ENCODE results near the gene CPNE7. TPM values are rescaled to one million over a fixed set of nuclear protein-coding genes. Genes with fewer than 3 reads are reported as not detected.

CPNE7 gene
- total RNA-seq, 4 donors from 2014 or later, result 0.44 to 1.1 TPM; not detected in 2

- DNase-seq, result no peak
- WGBS, 2 donors, result 81 to 90% methylated on average over 12 of the region's 19 CpGs
Measured at GRCh38 chr16:89596957-89597649, 21.5 kb downstream of the CPNE7 start.

GRCh38 chr16:89598199-89598598 is 22.6 kb downstream of the CPNE7 start:
- WGBS, 2 donors, result 48 to 100% methylated on average over 2 to 4 of the region's 14 CpGs
- H3K4me1 ChIP-seq, result peaks cover 0 to 9% of the 10 kb centered on the region in 2 donors
- TF ChIP-seq CTCF (IDR thresholded peaks at IDR 0.05), result no peak
- no peak for DNase-seq
- no peak overlapping the region for H3K27ac ChIP-seq
- H3K9me3 ChIP-seq, result no peaks in the 10 kb centered on the region
- no peaks in the 10 kb centered on the region for H3K36me3 ChIP-seq
- intact Hi-C loops (cut with DNase I), result no loop called here
- H3K27me3 ChIP-seq, result no peaks in the 10 kb centered on the region
- H3K4me3 ChIP-seq (replicated peaks in 1 of 3), result no peak overlapping the region

More at GRCh38 chr16:89596957-89597649, 21.5 kb downstream of the CPNE7 start:
- TF ChIP-seq POLR2A (IDR thresholded peaks at IDR 0.05), result no peak
- TF ChIP-seq CTCF (IDR thresholded peaks at IDR 0.05), result no peak
- H3K4me3 ChIP-seq (replicated peaks in 1 of 3), result no peak overlapping the region
- no peaks in the 10 kb centered on the region for H3K36me3 ChIP-seq
- H3K27ac ChIP-seq, result no peak overlapping the region
- intact Hi-C loops (cut with DNase I), result no loop called here
- H3K4me1 ChIP-seq, result peaks cover 0 to 1% of the 10 kb centered on the region in 2 donors
- H3K9me3 ChIP-seq, result no peaks in the 10 kb centered on the region
- H3K27me3 ChIP-seq, result no peaks in the 10 kb centered on the region

- intact Hi-C loops (cut with DNase I), result no loop called here
- no peaks in the 10 kb centered on the region for H3K27me3 ChIP-seq
- WGBS, 2 donors, result 23 to 28% methylated on average over 2 to 5 of the region's 8 CpGs
- peaks cover 0 to 9% of the 10 kb centered on the region in 2 donors for H3K4me1 ChIP-seq
- no peak for TF ChIP-seq POLR2A (IDR thresholded peaks at IDR 0.05)
- no peak for TF ChIP-seq CTCF (IDR thresholded peaks at IDR 0.05)
- H3K4me3 ChIP-seq (replicated peaks in 1 of 3), result no peak overlapping the region
- no peak overlapping the region for H3K27ac ChIP-seq
- no peaks in the 10 kb centered on the region for H3K36me3 ChIP-seq
- no peak for DNase-seq
- no peaks in the 10 kb centered on the region for H3K9me3 ChIP-seq
Measured at GRCh38 chr16:89599451-89599858, 23.9 kb downstream of the CPNE7 start.

GRCh38 chr16:89599902-89600301 is 24.3 kb downstream of the CPNE7 start:
- no peak for TF ChIP-seq POLR2A (IDR thresholded peaks at IDR 0.05)
- TF ChIP-seq CTCF (IDR thresholded peaks at IDR 0.05), result no peak
- no peaks in the 10 kb centered on the region for H3K36me3 ChIP-seq
- intact Hi-C loops (cut with DNase I), result no loop called here
- H3K9me3 ChIP-seq, result no peaks in the 10 kb centered on the region
- no peak overlapping the region for H3K4me3 ChIP-seq (replicated peaks in 1 of 3)
- no peaks in the 10 kb centered on the region for H3K27me3 ChIP-seq
- no peak for DNase-seq
- WGBS, 2 donors, result 88 to 91% methylated on average over 7 to 10 of the region's 10 CpGs
- H3K27ac ChIP-seq, result no peak overlapping the region
- H3K4me1 ChIP-seq, result peaks cover 0 to 9% of the 10 kb centered on the region in 2 donors

GRCh38 chr16:89600427-89600826 is 24.9 kb downstream of the CPNE7 start:
- Histone ChIP-seq H3K4me3 (replicated peaks in 1 of 3) (no peak overlapping the region), H3K36me3 (no peaks in the 10 kb centered on the region), H3K27me3 (no peaks in the 10 kb centered on the region), H3K4me1 (peaks cover 0 to 9% of the 10 kb centered on the region in 2 donors), H3K9me3 (no peaks in the 10 kb centered on the region), H3K27ac (no peak overlapping the region)
- intact Hi-C loops (cut with DNase I), result no loop called here
- DNase-seq, result no peak
- TF ChIP-seq POLR2A (IDR thresholded peaks at IDR 0.05) (no peak), CTCF (IDR thresholded peaks at IDR 0.05) (no peak)
- WGBS, 2 donors, result 73 to 82% methylated on average over 4 to 9 of the region's 12 CpGs
